ENCODE results near the gene PANX1. TPM values are rescaled to one million over a fixed set of nuclear protein-coding genes. Genes with fewer than 3 reads are reported as not detected.
"Not testable (repeated sequence)": the region's sequence is repeated elsewhere in the genome, so short reads cannot be mapped to it uniquely, and the experiment has no call there.

The PANX1 gene
- total and polyA plus RNA-seq, 2 experiments from 2014 or later = 25.1 to 58.1 TPM

- no peaks in the 10 kb centered on the region for H3K27me3 ChIP-seq
- H3K4me3 ChIP-seq = no peak overlapping the region
- no peaks in the 10 kb centered on the region for H3K9me3 ChIP-seq (ENCODE audit: low read depth)
- no peaks in the 10 kb centered on the region for H3K4me1 ChIP-seq (ENCODE audit: insufficient read depth)
- no peak overlapping the region for H3K4me2 ChIP-seq
- H4K20me1 ChIP-seq (ENCODE audit: insufficient read depth, poor library complexity, severe bottlenecking) = no peaks in the 10 kb centered on the region
- no peaks in the 10 kb centered on the region for H3K9me2 ChIP-seq (replicated peaks; ENCODE audit: insufficient read depth)
- no peak for DNase-seq (ENCODE audit: low spot score)
- no peaks in the 10 kb centered on the region for H3K79me2 ChIP-seq
- TF ChIP-seq CTCF (IDR thresholded peaks at IDR 0.05; ENCODE audit: poor library complexity) = no peak
- no peak for TF ChIP-seq EZH2 (IDR thresholded peaks at IDR 0.05; ENCODE audit: borderline replicate concordance)
- TF ChIP-seq EZH2phosphoT487 (IDR thresholded peaks at IDR 0.05; ENCODE audit: low read depth, severe bottlenecking, unreplicated experiment) = no peak
- no peak overlapping the region for H2AFZ ChIP-seq
- no peak overlapping the region for H3K27ac ChIP-seq
- H3K36me3 ChIP-seq (replicated peaks; ENCODE audit: insufficient read depth, low read depth) = no peaks in the 10 kb centered on the region
- WGBS (ENCODE audit: low lambda C conversion rate, missing lambda C conversion rate) = 67% methylated on average over 3 of the region's 3 CpGs
Measured at GRCh38 chr11:94111660-94112059, 17.0 kb upstream of the PANX1 start.

DNA sequence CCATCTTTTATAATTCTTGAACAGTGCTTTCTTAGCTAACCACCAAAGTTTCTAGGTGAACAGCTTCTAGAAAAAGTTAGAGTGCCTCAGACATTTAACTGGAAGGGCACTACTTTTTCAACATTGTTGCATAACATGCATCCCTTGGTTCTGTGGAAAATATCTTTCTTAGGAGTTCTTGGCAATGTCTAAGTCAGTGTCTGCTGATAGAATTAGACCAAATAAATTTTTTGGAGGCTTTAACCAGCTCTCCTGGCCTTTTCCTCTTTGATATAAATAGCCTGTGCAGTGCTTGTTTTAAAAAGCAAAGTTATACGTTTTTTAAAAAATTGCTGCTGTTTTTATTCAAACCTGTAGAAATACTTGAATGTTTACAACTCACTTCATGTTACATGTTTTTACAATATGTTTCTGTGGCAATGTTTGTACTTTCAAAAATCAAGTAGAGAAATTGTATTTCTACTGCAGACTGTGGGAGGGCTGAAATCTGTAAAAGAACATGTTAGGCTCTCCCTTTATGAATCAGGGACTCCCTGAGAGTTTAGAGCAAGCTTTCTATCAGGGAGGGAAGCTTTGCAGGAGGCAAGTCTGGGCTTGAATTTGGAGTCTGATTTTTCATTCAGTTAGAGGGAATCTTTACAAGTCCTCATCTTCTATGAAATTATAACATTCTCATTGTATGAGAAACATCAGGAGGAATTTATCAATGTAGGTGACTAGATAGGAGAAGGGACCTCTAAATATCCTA, 16.3 kb upstream of the PANX1 start:
- no peaks in the 10 kb centered on the region for H3K27me3 ChIP-seq
- WGBS (ENCODE audit: low lambda C conversion rate, missing lambda C conversion rate) = 56% methylated on average over 1 of the region's 1 CpG
- TF ChIP-seq EZH2 (IDR thresholded peaks at IDR 0.05; ENCODE audit: borderline replicate concordance) = no peak
- no peak overlapping the region for H3K27ac ChIP-seq
- no peak overlapping the region for H3K4me2 ChIP-seq
- no peaks in the 10 kb centered on the region for H3K79me2 ChIP-seq
- no peaks in the 10 kb centered on the region for H4K20me1 ChIP-seq (ENCODE audit: insufficient read depth, poor library complexity, severe bottlenecking)
- H3K9me2 ChIP-seq (replicated peaks; ENCODE audit: insufficient read depth) = no peaks in the 10 kb centered on the region
- no peak overlapping the region for H2AFZ ChIP-seq
- DNase-seq (ENCODE audit: low spot score) = no peak
- no peaks in the 10 kb centered on the region for H3K4me1 ChIP-seq (ENCODE audit: insufficient read depth)
- H3K9me3 ChIP-seq (ENCODE audit: low read depth) = no peaks in the 10 kb centered on the region
- H3K36me3 ChIP-seq (replicated peaks; ENCODE audit: insufficient read depth, low read depth) = no peaks in the 10 kb centered on the region
- no peak overlapping the region for H3K4me3 ChIP-seq

DNA sequence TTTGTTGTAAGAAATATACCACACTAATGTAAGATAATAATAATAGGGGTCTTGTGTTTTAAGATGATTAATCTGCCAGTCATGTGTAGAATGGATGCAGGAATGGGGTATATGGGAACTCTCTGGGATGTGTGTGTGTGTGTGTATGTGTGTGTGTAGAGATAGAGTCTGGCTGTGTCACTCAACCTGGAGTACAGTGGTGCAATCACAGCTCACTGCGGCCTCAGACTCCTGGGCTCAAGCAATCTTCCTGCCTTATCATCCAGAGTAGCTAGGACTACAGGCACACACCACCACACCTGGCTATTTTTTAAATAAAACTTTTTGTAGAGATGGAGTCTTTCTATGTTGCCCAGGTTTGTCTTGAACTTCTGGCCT, 11.5 kb upstream of the PANX1 start:
- no peaks in the 10 kb centered on the region for H3K9me3 ChIP-seq (ENCODE audit: low read depth)
- no peak overlapping the region for H3K4me3 ChIP-seq
- H2AFZ ChIP-seq = no peak overlapping the region
- no peaks in the 10 kb centered on the region for H3K27me3 ChIP-seq
- H3K27ac ChIP-seq = no peak overlapping the region
- H4K20me1 ChIP-seq (ENCODE audit: insufficient read depth, poor library complexity, severe bottlenecking) = no peaks in the 10 kb centered on the region
- WGBS (ENCODE audit: low lambda C conversion rate, missing lambda C conversion rate) = 80% methylated on average over 1 of the region's 1 CpG
- no peak overlapping the region for H3K4me2 ChIP-seq
- H3K36me3 ChIP-seq (replicated peaks; ENCODE audit: insufficient read depth, low read depth) = no peaks in the 10 kb centered on the region
- H3K4me1 ChIP-seq (ENCODE audit: insufficient read depth) = no peaks in the 10 kb centered on the region
- no peaks in the 10 kb centered on the region for H3K79me2 ChIP-seq
- H3K9me2 ChIP-seq (replicated peaks; ENCODE audit: insufficient read depth) = no peaks in the 10 kb centered on the region
- DNase-seq (ENCODE audit: low spot score) = no peak
- no peak for TF ChIP-seq CTCF (IDR thresholded peaks at IDR 0.05; ENCODE audit: poor library complexity)
- no peak for TF ChIP-seq EZH2phosphoT487 (IDR thresholded peaks at IDR 0.05; ENCODE audit: low read depth, severe bottlenecking, unreplicated experiment)
- TF ChIP-seq EZH2 (IDR thresholded peaks at IDR 0.05; ENCODE audit: borderline replicate concordance) = no peak

DNA sequence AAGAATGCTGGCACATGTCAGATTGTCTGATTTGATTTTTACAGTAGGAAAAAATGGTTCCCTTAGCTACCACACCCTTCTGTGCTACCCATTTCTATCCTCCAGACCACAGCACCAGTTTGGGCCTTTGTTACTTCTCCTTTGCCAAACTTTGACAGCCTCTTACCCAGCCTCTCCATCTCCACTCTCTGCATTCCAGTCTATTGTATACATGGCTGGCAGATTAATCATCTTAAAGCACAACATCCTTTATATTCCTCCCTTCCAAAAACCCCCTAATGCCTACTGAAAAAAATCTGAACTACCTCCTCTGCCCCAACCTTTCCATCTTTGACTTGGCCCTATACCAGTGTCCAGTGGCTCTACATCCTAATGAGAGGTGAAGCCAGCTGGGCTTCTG, 10.8 kb upstream of the PANX1 start:
- no peaks in the 10 kb centered on the region for H3K36me3 ChIP-seq (replicated peaks; ENCODE audit: insufficient read depth, low read depth)
- H3K79me2 ChIP-seq = no peaks in the 10 kb centered on the region
- H3K9me2 ChIP-seq (replicated peaks; ENCODE audit: insufficient read depth) = no peaks in the 10 kb centered on the region
- no peak overlapping the region for H3K27ac ChIP-seq
- H3K4me1 ChIP-seq (ENCODE audit: insufficient read depth) = no peaks in the 10 kb centered on the region
- no peaks in the 10 kb centered on the region for H4K20me1 ChIP-seq (ENCODE audit: insufficient read depth, poor library complexity, severe bottlenecking)
- H2AFZ ChIP-seq = no peak overlapping the region
- TF ChIP-seq EZH2 (IDR thresholded peaks at IDR 0.05; ENCODE audit: borderline replicate concordance) (no peak), CTCF (IDR thresholded peaks at IDR 0.05; ENCODE audit: poor library complexity) (no peak), EZH2phosphoT487 (IDR thresholded peaks at IDR 0.05; ENCODE audit: low read depth, severe bottlenecking, unreplicated experiment) (no peak)
- no peaks in the 10 kb centered on the region for H3K9me3 ChIP-seq (ENCODE audit: low read depth)
- no peak for DNase-seq (ENCODE audit: low spot score)
- no peak overlapping the region for H3K4me2 ChIP-seq
- no peak overlapping the region for H3K4me3 ChIP-seq
- no peaks in the 10 kb centered on the region for H3K27me3 ChIP-seq

- not testable (repeated sequence) for H3K4me1 ChIP-seq (ENCODE audit: insufficient read depth); H3K4me3 ChIP-seq; H3K4me2 ChIP-seq; H3K27ac ChIP-seq; H4K20me1 ChIP-seq (ENCODE audit: insufficient read depth, poor library complexity, severe bottlenecking); H3K79me2 ChIP-seq; H3K9me3 ChIP-seq (ENCODE audit: low read depth); H3K36me3 ChIP-seq (replicated peaks; ENCODE audit: insufficient read depth, low read depth); DNase-seq (ENCODE audit: low spot score); H3K27me3 ChIP-seq; H3K9me2 ChIP-seq (replicated peaks; ENCODE audit: insufficient read depth); H2AFZ ChIP-seq
- WGBS (ENCODE audit: low lambda C conversion rate, missing lambda C conversion rate) = 70% methylated on average over 6 of the region's 6 CpGs
Measured at GRCh38 chr11:94119676-94120075, 9.0 kb upstream of the PANX1 start.

GRCh38 chr11:94120516-94120915, 8.1 kb upstream of the PANX1 start:
- H3K27me3 ChIP-seq; H2AFZ ChIP-seq; H3K9me2 ChIP-seq (replicated peaks; ENCODE audit: insufficient read depth); H3K79me2 ChIP-seq; H3K4me2 ChIP-seq; H3K36me3 ChIP-seq (replicated peaks; ENCODE audit: insufficient read depth, low read depth); H4K20me1 ChIP-seq (ENCODE audit: insufficient read depth, poor library complexity, severe bottlenecking); H3K9me3 ChIP-seq (ENCODE audit: low read depth); H3K27ac ChIP-seq; H3K4me3 ChIP-seq; DNase-seq (ENCODE audit: low spot score); H3K4me1 ChIP-seq (ENCODE audit: insufficient read depth): not testable (repeated sequence)
- 82% methylated on average over 2 of the region's 2 CpGs for WGBS (ENCODE audit: low lambda C conversion rate, missing lambda C conversion rate)
